Effector memory CD8-positive, alpha-beta T cell (primary cell): ENCODE data around the gene MSN.

ENCODE experiments used
- ATAC-seq: fragments of 150-1000 bp; cut with Tn5 transposase; replicated peaks from 2 replicates; pipeline ENCODE4 v1.10.0; 2021; ENCODE audit warnings: mild to moderate bottlenecking, moderate library complexity
- DNase-seq, 3 experiments: peaks; one replicate each; pipeline ENCODE4 v3.0.0; 2021
- H3K27ac Mint-ChIP-seq, 2 donors: one replicate each; pipeline ENCODE4 v1.8.0; 2022; ENCODE audit warnings: mild to moderate bottlenecking in 2 of 2, mixed read lengths in 2 of 2, moderate library complexity in 2 of 2
- H3K27me3 Mint-ChIP-seq, 2 donors: one replicate each; pipeline ENCODE4 v1.8.0; 2022; ENCODE audit warnings: mixed read lengths in 2 of 2
- H3K36me3 Mint-ChIP-seq: one replicate; pipeline ENCODE4 v1.8.0; 2022; ENCODE audit warnings: mild to moderate bottlenecking, moderate library complexity, mixed read lengths; ENCODE audit not compliant: insufficient read depth
- H3K4me1 Mint-ChIP-seq, 2 donors: one replicate each; pipeline ENCODE4 v1.8.0; 2022; ENCODE audit warnings: low read depth in 2 of 2, mixed read lengths in 2 of 2
- H3K4me3 Mint-ChIP-seq, 2 donors: one replicate each; pipeline ENCODE4 v1.8.0; 2022; ENCODE audit warnings: mild to moderate bottlenecking in 2 of 2, mixed read lengths in 2 of 2, moderate library complexity in 2 of 2
- H3K9me3 Mint-ChIP-seq, 2 donors: one replicate each; pipeline ENCODE4 v1.8.0; 2022; ENCODE audit warnings: mixed read lengths in 2 of 2

MSN gene

DNA sequence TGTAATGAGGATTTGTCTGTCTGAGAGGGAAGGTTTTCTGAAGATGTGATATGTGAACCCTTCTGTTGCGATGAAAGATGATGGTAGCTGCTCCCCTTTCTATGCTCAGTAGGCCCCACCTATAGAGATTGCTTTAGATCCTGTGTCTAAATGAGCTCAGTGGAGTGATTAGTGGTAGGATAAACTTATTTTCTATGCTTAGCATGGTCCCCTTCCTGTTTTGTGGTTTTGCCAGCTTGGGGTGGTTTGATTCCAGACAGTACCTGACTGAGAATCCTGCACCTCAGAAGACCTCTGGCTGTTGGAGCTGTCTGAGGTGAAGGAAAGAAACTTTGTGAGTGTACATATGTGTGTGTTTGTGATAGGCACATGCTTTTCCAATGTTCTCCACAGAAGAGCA, 17.7 kb downstream of the MSN start:
- Mint-ChIP-seq H3K27ac (peak overlapping the region; percentile 85 to 89), H3K9me3 (no peaks in the 10 kb centered on the region), H3K27me3 (no peaks in the 10 kb centered on the region), H3K4me3 (peak overlapping the region; percentile 71 to 78), H3K4me1 (peaks cover 49 to 78% of the 10 kb centered on the region in 2 donors), H3K36me3 (peaks cover 31% of the 10 kb centered on the region)
- ATAC-seq (peak; percentile 27), DNase-seq (no peak)

DNA sequence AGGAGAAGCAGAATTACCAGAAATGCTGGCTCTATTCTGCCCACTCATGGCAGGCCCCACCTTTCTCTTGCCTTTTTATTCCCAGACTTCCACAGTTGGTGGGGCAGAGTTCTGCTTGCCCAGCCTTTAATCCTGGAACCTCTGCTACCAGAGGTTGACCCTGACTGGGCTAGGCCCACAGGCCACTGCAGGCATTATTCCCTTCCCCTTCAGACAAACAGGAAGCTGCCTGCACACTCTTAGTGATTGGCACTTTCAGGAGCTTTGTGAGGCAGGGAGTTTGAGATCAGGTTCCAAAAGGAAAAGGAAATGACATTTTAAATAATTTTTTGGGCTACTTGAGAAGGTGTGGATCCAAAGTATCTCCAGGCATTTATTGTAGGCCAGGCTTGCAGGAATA, 18.8 kb downstream of the MSN start:
- H3K36me3 Mint-ChIP-seq: peaks cover 27% of the 10 kb centered on the region
- H3K4me1 Mint-ChIP-seq: peaks cover 50 to 77% of the 10 kb centered on the region in 2 donors
- H3K9me3 Mint-ChIP-seq: no peaks in the 10 kb centered on the region
- ATAC-seq (no peak), DNase-seq (no peak)
- H3K27ac Mint-ChIP-seq: peak overlapping the region; percentile 85 to 89
- H3K4me3 Mint-ChIP-seq: peak overlapping the region; percentile 71 to 78
- no peaks in the 10 kb centered on the region for H3K27me3 Mint-ChIP-seq

DNA sequence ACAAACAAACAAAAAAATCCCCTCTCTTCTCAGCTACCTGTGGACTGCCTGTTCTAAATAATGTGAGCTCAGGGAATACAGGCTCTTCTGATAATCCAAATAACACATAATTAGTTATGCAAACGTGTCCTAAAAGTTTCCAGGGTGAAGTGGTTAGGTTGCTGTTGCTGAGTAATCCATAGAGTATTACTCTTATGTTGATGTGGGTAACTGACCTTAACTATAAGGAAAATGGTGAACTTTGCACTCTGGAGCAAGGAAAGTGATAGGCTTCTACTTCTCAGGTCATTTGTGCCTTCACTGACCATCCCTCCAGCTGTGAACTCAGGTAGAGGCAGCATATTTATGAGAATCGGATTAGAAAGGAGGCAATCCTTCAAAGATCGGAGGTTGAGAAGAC, 19.9 kb downstream of the MSN start:
- peaks cover 38% of the 10 kb centered on the region for H3K36me3 Mint-ChIP-seq
- peaks cover 55 to 76% of the 10 kb centered on the region in 2 donors for H3K4me1 Mint-ChIP-seq

GRCh38 chrX:65688403-65688871, 21.0 kb downstream of the MSN start:
- Mint-ChIP-seq H3K27ac (peak overlapping the region; percentile 47 to 89), H3K9me3 (no peaks in the 10 kb centered on the region), H3K36me3 (peaks cover 47% of the 10 kb centered on the region), H3K4me1 (peaks cover 59 to 76% of the 10 kb centered on the region in 2 donors), H3K4me3 (peak overlapping the region; percentile 66 to 78), H3K27me3 (no peaks in the 10 kb centered on the region)
- ATAC-seq (peak; percentile 23), DNase-seq (no peak)

More for the DNA sequence above, 19.9 kb downstream of the MSN start:
- H3K27me3 Mint-ChIP-seq: no peaks in the 10 kb centered on the region
- no peak for ATAC-seq
- H3K9me3 Mint-ChIP-seq: no peaks in the 10 kb centered on the region
- peak overlapping the region; percentile 71 to 78 for H3K4me3 Mint-ChIP-seq
- H3K27ac Mint-ChIP-seq: peak overlapping the region; percentile 85 to 89
- no peak for DNase-seq

GRCh38 chrX:65689377-65689776, 21.9 kb downstream of the MSN start:
- H3K4me3 Mint-ChIP-seq: peak overlapping the region; percentile 66 to 78
- peaks cover 61 to 74% of the 10 kb centered on the region in 2 donors for H3K4me1 Mint-ChIP-seq
- H3K36me3 Mint-ChIP-seq: peaks cover 46% of the 10 kb centered on the region
- no peaks in the 10 kb centered on the region for H3K27me3 Mint-ChIP-seq
- ATAC-seq (no peak), DNase-seq (no peak)
- peak overlapping the region; percentile 47 to 89 for H3K27ac Mint-ChIP-seq
- H3K9me3 Mint-ChIP-seq: no peaks in the 10 kb centered on the region

- peak overlapping the region; percentile 47 to 89 for H3K27ac Mint-ChIP-seq
- peak; percentile 12 for ATAC-seq
- peaks cover 62 to 75% of the 10 kb centered on the region in 2 donors for H3K4me1 Mint-ChIP-seq
- peak overlapping the region; percentile 66 to 78 for H3K4me3 Mint-ChIP-seq
- peaks cover 50% of the 10 kb centered on the region for H3K36me3 Mint-ChIP-seq
- H3K27me3 Mint-ChIP-seq: no peaks in the 10 kb centered on the region
- DNase-seq: no peak
- no peaks in the 10 kb centered on the region for H3K9me3 Mint-ChIP-seq
These were observed 22.8 kb downstream of the MSN start for GRCh38 chrX:65690057-65690855.

DNA sequence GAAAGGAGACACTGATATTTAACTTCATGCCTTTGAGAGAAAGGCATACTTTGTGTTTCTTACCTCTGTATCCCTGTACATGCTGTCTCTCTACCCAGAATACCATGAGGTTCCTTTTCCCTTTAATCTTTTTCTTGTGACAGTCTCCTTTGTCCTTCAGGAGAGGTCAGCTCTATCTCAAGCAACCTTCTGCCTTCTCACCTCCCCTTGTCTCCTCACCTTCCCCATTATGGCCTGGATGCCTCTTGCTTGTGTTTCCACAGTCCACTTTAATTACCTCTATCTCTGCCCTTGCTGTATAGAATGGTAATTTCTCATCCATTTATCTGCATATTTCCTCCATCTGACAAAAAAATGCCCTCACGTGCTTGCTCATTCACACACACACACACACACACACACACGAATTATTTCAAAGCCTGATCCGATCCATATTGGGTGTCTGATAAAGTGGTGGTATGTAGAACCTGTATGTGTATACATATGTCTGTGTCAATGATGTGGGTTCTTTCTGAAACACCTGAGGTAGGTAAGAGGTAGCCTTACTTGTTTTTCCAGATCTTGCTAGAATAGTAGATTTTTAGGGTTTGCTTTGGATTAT, 28.5 kb downstream of the MSN start:
- peak overlapping the region; percentile 76 to 78 for H3K4me3 Mint-ChIP-seq
- peak overlapping the region; percentile 87 to 90 for H3K27ac Mint-ChIP-seq
- ATAC-seq (no peak), DNase-seq (no peak)
- H3K27me3 Mint-ChIP-seq: no peaks in the 10 kb centered on the region
- H3K4me1 Mint-ChIP-seq: peaks cover 52 to 69% of the 10 kb centered on the region in 2 donors
- H3K36me3 Mint-ChIP-seq: peaks cover 51% of the 10 kb centered on the region
- no peaks in the 10 kb centered on the region for H3K9me3 Mint-ChIP-seq

GRCh38 chrX:65696613-65697012, 29.2 kb downstream of the MSN start:
- peak overlapping the region; percentile 76 to 78 for H3K4me3 Mint-ChIP-seq
- DNase-seq (no peak), ATAC-seq (peak; percentile 39)
- no peaks in the 10 kb centered on the region for H3K27me3 Mint-ChIP-seq
- H3K27ac Mint-ChIP-seq: peak overlapping the region; percentile 87 to 90
- H3K9me3 Mint-ChIP-seq: no peaks in the 10 kb centered on the region
- H3K36me3 Mint-ChIP-seq: peaks cover 51% of the 10 kb centered on the region
- peaks cover 52 to 73% of the 10 kb centered on the region in 2 donors for H3K4me1 Mint-ChIP-seq

- Mint-ChIP-seq H3K9me3 (no peaks in the 10 kb centered on the region), H3K27ac (peak overlapping the region; percentile 87 to 90)
These were observed 29.8 kb downstream of the MSN start for GRCh38 chrX:65697211-65697641.

DNA sequence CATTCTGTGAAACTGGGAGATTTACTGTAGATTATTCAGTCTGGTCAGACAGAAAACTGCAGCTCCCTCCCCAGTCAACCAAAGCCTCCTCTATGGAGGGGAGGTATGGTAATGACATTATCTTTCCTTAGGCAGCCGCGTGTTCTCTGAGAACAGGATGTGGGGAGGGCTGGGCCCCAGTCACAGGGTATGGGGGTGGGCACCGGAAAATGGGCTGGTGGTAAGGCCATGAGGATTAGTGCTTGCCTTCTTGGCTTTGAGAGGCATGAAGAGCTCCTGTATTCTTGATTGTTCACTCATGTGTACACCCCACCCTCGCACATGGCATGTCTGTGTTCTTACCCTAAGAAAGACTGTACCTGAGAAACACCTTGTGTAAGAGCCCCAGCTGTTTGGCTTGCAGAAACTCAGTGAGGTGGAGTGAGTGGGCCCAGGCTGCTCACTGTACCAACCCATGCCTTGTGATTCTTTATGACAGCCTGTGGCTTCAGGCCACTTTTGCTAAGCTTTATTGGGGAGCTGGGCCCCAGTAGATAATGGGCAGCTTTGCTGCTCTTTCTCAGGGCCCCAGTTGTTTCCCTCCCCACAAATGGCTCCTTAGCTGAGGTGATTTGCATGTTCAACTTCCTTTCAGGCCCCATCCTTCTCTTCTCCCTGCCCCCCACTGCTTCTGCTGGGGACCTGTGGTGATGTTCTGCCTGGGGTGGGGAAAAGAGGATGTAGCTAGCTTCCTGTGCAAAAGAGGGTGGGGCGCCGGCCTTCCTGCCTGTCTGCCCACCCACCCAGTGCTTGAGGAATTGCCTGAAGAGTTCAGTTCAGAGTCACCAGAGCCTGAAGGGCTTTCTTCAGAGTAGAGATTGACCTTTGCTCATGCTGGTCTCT, 30.7 kb downstream of the MSN start:
- peaks cover 43% of the 10 kb centered on the region for H3K36me3 Mint-ChIP-seq
- H3K4me1 Mint-ChIP-seq: peaks cover 47 to 70% of the 10 kb centered on the region in 2 donors

More at GRCh38 chrX:65697211-65697641, 29.8 kb downstream of the MSN start:
- peak overlapping the region; percentile 76 to 78 for H3K4me3 Mint-ChIP-seq
- peaks cover 48 to 68% of the 10 kb centered on the region in 2 donors for H3K4me1 Mint-ChIP-seq
- no peaks in the 10 kb centered on the region for H3K27me3 Mint-ChIP-seq
- DNase-seq (no peak), ATAC-seq (no peak)
- peaks cover 51% of the 10 kb centered on the region for H3K36me3 Mint-ChIP-seq

DNA sequence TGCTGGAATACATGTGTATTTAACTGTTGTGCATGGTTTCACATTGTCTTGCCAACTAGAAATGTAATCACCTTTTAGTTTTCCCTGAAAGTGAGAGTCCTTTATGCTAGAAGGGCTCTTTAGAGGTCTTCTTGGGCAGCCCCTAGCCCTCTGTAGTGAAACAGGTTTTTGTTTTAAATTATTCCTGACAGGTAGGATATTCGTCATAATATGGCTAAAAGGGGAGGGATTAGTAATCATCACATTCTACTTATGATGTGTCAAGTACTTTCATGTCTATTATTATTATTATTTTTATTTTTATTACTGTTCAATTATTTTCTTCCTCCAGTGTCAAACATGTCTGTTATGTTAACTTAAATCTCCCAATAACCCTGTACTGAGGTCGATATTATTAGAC, 35.5 kb downstream of the MSN start:
- Mint-ChIP-seq H3K9me3 (no peaks in the 10 kb centered on the region), H3K4me1 (peaks cover 49 to 68% of the 10 kb centered on the region in 2 donors), H3K4me3 (peak overlapping the region; percentile 50 to 72), H3K36me3 (peaks cover 33% of the 10 kb centered on the region), H3K27ac (peak overlapping the region; percentile 86), H3K27me3 (no peaks in the 10 kb centered on the region)
- ATAC-seq: no peak
- DNase-seq: no peak

More for the DNA sequence above, 30.7 kb downstream of the MSN start:
- Mint-ChIP-seq H3K9me3 (no peaks in the 10 kb centered on the region), H3K4me3 (peak overlapping the region; percentile 76 to 78), H3K27ac (peak overlapping the region; percentile 83 to 90), H3K27me3 (no peaks in the 10 kb centered on the region)
- peak; percentile 75 for ATAC-seq
- peak; percentile 43 to 60 (median 52) for DNase-seq

- Mint-ChIP-seq H3K4me3 (peak overlapping the region; percentile 49 to 73), H3K4me1 (peaks cover 43 to 59% of the 10 kb centered on the region in 2 donors), H3K9me3 (no peaks in the 10 kb centered on the region), H3K27me3 (no peaks in the 10 kb centered on the region), H3K36me3 (peaks cover 36% of the 10 kb centered on the region), H3K27ac (peak overlapping the region; percentile 83 to 97)
- DNase-seq (no peak), ATAC-seq (no peak)
These were observed 38.0 kb downstream of the MSN start for GRCh38 chrX:65705439-65705838.
